Effector CD8-positive, alpha-beta T cell (primary cell): ENCODE measurements around the gene TPK1.
"Not testable (repeated sequence)": the region's sequence is repeated elsewhere in the genome, so short reads cannot be mapped to it uniquely, and the experiment has no call there.

Source experiments
- DNase-seq: peaks from one replicate; lab custom pipeline; 2025; lab: John Stamatoyannopoulos, UW

The TPK1 gene

DNA sequence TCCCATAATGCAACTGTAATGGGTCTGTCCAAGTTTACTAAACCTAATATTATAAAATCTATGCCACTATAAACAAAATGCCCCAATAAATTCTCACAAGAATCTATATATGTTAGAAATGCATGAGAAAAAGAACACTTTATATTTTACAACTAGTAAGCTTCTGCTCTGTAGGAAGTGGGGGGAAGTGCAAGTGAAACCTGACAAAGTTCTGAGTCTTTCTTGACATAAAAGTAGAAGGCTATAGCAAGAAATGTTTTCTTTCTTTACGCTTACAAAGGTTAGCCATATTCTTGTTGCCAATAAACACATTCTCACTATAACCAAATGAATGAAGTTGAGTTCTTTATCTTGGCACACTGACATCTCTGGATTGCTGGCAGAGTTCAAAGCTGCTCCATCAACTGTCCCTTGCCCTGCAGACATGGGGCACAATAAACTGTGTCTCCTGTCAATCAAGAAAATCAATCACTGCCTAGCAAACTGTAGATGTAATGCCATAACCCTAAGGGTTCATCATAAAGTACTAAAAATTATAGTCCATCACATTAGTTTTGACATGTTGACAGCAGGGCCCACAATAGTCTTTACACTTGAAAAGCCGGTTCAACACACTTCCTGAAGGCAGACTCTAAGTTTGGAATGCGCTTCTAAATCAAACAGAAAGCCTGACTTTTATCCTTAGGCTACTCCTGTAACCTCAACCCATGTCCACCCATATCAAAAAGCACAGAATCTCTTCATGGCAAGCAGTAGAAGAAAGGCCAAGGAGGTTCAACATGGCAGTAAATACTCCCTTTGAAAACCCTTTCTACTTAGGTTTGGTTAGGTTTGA lies 58.6 kb downstream of the TPK1 start:
- DNase-seq, result no peak

DNA sequence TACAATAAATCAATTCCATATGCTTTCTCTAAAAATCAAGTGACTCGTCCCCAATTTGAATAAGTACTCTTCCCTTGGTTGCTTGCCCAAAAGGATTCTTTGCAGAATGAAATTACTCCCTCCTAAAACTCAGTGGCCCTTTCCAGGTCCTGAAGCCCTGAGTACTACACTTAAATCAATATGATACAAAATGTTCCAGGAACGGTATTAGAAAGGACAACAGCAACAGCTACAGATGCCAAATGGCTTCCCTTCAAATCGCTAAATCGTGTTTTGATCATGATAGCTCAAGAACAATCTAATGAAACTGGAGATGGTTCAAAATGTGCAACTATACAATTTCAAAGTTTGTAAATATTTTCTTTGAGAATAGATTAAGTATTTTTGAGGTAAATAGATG lies 59.4 kb downstream of the TPK1 start:
- DNase-seq, result no peak

DNA sequence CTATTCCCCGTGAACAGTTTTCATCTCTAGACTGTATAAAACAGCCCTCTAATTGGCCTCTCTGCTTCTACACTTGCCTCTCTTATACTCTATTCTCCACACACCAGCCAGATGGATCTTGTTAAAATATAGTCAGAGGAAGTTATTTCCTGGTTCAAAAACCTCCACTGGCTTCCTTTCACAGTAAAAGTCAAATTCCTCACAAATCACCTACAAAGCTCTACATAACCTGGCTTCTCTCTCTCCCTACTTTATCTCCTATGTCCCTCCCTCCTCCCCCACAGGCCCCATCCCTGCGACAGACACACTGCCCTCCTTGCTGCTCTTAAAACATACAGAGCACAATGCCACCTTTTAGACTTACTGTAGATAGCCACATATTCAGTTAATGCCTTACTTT lies 60.1 kb downstream of the TPK1 start:
- DNase-seq, result no peak

DNA sequence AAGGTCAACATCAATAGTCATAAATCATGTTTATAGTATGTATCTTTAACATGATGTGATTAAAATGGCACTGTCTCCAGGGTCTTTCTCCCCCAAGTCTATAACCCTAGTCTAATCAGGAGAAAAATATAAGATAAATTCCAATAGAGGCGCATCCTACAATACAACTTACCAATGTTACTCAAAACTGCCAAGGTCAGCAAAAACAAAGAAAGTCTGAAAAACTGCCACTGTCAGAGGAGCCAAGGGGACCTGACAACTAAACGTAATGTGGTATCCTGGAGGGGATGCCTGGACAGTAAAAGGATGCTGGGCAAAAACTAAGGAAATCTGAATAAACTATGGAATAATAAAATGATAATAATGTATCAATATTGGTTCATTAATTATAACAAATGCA lies 63.9 kb downstream of the TPK1 start:
- no peak for DNase-seq

DNA sequence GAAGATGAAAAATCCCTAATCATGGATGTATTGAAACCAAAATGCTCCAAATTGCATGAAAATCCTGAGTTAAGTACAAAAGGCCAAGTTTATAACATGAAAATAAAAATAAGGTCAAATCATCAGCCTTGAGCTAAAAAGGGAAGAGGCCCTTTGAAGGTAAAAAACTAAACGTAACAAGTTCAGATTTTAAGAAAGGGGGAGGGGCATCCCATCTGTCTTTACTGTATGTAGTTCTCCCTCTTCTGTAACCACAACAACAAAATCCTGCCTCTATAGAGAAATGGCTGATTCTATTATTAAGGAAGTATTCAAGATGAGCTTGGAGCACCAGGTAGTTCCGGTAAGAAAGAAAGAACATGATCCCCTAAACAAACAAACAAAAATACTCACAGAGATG lies 64.7 kb downstream of the TPK1 start:
- DNase-seq, result no peak

DNA sequence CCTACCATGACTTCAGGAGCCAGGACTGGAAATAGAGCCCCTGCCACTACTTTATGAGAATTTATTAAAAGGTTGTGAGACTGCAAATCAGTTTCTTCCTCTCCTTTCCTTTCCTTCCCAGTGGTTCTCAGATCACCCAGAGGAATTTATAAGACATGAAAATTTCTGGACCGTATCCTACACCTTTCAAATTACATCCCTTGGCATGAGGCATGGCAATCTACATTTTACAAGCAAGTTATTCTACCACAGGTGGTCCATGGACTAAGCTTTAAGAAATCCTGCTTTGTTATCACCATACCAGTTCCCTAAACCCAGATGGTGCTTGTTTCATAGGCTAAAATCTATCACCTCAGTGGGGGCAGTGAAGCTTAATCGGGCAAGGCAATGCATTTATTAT lies 66.5 kb downstream of the TPK1 start:
- DNase-seq, result no peak

DNA sequence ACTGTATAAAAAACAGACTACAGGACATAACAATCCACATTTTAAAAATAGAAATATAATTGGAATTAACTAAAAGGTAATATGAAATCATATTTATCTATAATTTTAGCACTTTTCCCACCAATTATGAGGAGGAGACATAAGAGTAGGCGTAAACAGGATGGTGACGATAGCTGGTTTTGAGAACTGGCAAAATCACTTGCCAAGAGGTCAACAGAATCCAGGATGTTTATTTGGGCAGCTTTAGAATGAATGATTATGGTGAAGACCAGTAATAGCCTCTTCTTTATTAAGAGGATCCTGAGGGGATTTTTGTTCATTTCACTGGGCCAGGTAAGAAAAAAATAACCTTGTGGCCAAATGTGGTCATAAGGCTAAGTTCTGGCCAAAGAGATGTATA lies 67.2 kb downstream of the TPK1 start:
- no peak for DNase-seq

DNA sequence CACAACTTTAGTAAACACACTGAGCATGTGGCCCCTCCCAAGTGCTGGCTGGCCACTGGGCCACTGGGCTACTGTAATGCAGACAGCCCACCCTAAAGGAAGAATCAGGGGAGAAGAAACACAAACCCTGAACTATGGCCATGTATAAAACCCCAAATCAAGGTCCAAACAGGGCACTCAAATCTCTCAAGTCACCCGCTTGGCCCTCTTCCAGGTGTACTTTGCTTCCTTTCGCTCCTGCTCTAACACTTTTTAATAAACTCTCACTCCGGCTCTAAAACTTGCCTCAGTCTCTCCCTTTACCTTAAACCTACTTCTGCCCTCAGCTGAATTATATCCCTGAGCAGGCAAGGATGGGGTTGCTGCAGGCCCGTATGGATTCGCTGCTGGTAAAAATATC lies 72.6 kb downstream of the TPK1 start:
- no peak for DNase-seq

DNA sequence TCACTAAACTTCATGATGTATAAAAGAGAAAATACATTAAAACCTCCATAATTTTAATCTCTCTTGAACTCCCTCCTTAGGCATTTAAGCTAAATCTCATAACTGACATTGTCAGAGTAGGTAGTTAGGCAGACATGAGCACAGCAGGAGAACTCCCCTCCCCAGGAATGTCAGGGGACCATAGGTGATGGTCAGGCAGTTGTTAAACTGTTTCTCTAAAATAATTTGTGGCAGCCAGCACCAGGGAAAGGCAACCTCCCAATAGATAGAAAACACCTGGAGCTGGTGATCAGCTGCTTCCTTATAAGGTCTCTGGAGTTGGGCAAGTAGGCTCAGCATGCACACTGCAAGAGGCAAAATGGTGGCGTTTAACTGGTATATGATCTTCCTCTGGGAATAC lies 73.0 kb downstream of the TPK1 start:
- DNase-seq, result no peak

DNA sequence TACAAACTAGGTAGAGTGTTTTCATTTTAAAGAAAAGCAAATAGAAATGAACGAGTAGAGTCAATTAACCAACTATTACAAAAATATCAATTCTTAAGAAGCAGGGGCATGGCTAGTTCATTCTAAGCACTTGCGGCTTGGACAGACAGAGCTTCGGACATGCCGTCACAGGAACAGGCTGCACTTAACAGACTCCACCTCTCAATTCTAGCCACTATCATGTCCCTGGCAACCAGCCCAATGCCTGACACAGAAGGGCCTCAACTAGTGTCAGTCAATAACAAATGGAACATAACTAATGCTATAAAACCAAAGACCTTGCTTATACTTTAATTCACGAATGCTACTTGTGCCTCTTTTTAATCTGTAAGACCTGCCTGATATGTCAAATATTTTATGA lies 74.4 kb downstream of the TPK1 start:
- DNase-seq, result no peak

DNA sequence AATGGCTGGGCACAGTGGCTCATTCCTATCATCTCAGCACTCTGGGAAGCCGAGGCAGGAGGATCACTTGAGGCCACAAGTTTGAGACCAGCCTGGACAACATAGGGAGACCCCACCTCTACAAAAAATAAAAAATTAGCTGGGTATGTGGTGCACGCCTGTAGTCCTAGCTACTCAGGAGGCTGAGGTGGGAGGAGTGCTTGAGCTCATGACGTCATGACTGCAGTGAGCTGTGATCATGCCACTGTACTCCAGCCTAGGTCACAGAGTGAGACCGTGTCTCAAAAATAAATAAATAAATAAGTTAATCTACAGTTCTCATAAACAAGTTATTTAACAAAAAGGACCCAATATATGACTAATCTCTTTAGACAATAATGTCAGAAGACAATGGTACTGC lies 76.2 kb downstream of the TPK1 start:
- DNase-seq, result no peak

DNA sequence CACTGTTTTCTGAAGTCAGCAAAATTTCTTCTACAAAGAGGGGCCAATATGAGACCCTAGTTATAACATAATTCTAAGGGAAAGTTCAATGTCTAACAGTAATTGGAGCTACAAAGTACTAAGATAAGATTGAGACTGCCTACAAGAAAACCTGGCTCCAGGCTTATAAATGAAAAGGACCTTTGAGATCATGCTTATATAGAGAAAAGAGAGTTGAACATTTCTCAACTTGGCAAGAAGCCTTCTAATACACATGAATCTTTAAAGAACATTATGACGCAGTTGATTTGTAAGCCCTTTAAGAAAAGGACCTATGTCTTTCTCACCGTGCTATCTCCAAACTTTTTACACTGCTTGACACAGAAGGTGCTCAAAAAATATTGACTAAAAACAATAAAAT lies 87.9 kb downstream of the TPK1 start:
- no peak for DNase-seq

DNA sequence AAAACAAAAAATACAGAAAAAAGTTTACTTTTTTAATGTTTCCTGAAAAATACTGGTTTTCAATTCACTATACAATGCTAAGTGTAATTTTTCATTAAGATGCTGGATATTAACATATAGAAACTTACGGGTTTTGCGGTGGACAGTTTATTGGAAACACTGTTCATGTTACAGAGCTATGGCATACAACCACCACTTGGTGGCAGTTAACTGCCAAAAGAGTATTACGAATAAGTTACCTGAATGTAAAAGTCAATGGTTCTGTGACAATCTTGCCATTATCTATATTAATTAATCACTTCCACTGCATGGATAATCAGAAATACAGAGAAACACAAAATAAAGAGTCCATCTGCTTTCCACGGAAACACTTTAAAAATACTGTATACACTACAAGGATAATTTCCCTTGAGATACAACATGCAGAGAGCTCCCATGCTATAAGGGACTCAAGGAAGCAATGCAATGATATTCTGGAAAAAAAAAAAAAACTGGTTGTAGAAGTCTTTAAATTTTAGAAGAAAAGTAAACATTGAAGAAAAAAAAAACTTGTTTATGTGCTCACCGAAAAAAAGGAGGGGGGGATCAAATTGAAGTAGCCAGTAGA lies 97.0 kb downstream of the TPK1 start:
- DNase-seq, result no peak

DNA sequence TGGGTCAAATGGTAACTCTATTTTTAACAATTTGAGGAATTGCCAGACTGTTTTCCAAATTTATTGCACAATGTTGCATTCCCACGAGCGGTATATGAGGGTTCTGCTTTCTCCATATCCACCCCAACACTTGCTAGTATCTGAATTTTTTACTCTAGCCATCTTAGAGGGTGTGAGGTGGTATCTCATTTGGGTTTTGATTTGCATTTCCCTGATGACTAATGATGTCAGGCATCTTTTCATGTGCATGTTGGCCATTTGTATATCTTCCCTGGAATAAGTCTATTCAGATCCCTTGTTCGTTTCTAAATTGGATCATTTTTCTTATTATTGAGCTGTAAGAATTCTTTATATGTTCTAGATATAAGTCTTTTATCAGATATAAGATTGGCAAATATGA lies 97.7 kb downstream of the TPK1 start:
- no peak for DNase-seq

DNA sequence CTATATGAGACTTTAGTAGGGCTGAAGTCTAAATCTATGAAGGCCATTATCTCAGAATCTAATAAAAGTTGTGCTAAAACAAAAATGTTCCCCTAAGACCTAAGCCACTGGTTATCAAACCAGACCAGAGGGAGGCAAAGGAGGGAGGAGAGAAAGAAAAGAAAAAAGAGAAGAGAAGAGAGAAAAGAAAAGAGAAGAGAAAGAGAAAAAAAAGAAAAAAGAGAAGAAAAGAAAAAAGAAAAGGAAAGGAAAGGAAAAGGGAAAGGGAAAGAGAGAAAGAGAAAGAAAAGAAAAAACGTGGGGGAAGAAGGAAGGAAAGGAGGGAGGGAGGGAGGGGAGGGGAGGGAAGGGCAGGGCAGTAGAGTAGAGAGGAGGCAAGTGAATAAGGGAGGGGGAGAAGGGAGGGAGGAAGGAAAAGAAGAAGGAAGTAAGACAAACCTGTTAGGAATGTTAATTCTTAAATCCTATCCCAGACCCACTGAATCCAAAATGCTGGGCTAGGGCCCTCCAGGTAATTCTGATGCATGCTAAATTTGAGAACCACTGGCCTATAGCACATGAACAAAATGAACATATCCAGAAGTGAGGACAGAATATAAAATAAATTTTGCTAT lies 98.9 kb downstream of the TPK1 start:
- DNase-seq, result no peak

DNA sequence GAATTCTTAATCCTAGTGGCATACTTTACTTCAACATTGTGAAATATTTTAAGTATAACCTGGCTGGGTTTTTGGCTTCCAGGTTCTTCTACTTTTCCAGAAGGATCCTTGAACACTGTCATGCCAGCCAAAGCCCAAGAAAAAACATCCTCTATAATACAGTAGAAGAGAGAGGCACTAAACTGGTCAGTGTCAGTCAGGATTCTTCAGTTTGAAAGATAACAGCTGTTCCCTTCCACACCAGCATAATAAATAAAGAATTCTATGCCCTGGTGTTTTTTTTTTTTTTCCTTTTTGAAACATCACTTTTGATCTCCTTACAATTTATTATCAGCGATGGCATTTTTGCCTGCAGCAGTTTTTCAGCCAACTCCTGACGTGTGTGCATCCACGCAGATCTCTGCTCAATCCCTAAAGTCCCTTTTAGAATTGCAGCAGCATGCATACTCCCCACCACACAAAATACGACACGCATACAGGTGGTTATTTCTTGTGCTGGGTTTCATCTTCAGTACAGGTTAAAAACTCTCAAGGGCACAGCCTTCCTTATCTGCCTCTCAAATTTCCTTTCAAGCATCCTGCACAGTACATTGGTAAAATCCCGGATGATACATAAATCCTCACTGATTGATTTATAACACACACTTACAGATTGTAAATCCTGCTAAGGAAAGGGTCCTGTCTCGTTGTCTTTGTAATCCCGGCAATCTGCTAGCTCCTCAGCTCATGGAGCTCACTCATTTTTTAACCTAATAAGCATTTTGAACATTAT lies 100.2 kb downstream of the TPK1 start:
- no peak for DNase-seq

DNA sequence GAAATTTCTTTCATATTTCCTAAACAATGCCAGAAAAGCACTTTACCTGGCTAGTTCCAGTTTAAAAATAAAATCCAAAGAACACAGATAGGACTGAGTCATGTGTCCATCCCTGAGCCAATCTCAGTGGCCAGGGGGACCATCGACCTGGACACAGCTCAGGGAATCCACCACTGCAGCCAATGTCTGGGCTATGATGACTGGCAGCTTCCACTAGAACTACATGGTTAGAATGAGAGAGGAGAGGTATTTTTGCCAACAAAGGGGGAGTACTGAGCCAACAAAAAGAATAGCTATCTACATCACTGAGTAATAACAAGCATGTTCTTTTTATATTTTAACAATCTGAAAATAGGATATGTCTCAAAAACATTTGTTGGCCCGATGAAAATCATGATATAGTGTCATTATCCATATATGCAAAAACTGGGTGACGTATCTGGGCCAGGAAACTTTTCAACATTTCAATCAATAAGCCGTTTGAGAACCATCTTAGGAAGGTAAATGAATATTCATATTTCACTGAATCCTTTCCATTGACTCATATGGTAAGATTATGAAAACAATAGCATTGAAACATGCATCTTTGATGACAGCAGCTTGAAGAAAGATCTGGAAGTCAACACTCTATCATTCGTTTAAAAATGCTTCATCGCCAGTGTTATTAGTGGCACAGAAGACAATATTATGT lies 104.0 kb downstream of the TPK1 start:
- no peak for DNase-seq

DNA sequence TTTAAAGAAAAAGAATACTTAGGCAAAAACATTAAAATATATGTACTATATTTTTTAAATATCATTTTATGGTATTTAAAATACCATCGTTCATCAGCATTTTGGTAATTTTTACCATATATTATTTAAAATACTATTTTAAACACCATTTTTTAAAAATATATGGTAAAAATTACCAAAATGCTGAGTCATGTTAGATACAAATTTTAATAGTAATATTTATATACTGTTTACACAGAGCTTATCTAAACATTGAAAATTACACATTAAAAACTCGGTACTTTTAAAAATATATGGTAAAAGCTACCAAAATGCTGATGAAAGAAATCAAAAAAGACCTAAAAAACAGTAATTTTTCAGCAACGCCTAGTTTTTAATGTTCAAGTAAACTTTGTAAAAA lies 105.6 kb downstream of the TPK1 start:
- no peak for DNase-seq

DNA sequence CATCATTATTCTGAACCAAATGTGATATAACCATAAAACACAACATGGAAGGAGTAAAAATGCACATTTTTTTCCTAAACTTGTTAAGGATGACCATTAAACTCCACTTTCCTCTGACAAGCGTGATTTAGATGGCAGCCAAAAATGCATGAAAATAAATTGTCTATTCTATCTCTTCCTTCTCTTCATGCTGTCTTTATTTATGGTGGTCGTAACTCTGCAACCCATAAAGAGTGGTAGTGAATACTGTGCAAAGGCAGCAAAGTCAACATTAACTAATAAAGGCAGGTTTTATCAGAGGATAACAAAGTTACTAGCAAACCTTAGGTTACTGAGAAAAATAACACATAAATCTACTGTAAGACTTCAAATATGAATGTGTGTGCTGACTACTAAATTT lies 106.6 kb downstream of the TPK1 start:
- no peak for DNase-seq

DNA sequence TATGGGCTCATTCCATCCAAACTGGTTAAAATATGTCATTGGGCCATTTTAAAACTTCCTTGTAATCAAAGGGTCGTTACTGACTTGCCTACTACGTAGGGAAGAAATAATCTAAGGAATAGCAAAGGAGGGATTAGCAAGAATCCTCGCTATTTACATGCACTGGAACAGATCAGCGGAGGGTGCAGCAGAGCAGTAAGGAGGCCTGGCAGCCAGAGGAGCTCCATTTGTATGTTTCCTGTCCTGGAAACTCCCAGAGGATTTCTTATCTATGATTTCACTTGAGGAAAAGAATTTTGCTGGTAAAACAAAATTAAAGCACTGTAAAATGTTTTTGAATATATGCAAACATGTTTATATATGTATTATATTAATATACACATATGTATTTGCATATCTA lies 107.3 kb downstream of the TPK1 start:
- DNase-seq, result no peak

DNA sequence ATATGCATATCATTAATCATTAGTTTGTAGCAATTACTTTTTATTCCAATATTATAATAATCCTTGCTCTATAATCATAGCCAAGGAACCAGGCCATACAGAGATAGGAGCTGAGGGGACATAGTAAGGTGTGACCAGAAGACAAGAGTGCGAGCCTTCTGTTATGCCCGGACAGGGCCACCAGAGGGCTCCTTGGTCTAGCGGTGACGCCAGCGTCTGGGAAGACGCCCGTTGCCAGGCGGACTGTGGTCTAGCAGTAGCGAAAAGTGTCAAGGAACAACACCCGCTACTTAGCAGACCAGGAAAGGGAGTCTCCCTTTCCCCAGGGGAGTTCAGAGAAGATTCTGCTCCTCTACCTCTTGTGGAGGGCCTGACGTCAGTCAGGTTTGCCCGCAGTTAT lies 109.0 kb downstream of the TPK1 start:
- DNase-seq, result not testable (repeated sequence)

DNA sequence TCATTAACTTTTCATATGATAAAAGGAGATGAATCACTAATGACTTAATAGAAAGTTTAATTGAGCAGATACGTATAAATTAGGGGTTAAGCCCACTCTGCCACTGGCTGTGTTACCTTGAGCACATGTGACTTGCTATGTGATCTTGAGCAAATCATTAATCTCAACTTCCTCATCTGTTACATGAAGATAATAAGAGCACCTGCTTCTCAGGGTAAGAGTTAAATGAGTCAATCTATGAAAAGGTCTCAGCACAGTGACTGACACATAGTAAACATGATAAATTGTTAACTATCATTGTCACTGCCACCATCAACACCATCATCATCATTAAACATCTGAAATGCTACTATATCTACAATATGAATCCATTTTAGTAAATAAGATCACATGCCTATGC lies 110.8 kb downstream of the TPK1 start:
- no peak for DNase-seq
